Nephron (organoid): ENCODE data around the gene NAV2.

Experiments used
- H3K27ac Mint-ChIP-seq, 3 experiments: 2 replicates each; pipeline ENCODE4 v1.8.0; 2020; ENCODE audit warnings: mixed read lengths in 3 of 3, mild to moderate bottlenecking in 2 of 3, moderate library complexity in 1 of 3
- H3K27me3 Mint-ChIP-seq: 2 replicates; pipeline ENCODE4 v1.8.0; 2021; ENCODE audit warnings: low read depth, mild to moderate bottlenecking, moderate library complexity, mixed read lengths
- H3K36me3 Mint-ChIP-seq: 2 replicates; pipeline ENCODE4 v1.8.0; 2020; ENCODE audit warnings: low read depth, mixed read lengths
- H3K4me1 Mint-ChIP-seq: 2 replicates; pipeline ENCODE4 v1.8.0; 2020; ENCODE audit warnings: mixed read lengths
- H3K4me3 Mint-ChIP-seq, 3 experiments: 2 replicates each; pipeline ENCODE4 v1.8.0; 2020; ENCODE audit warnings: mild to moderate bottlenecking in 3 of 3, mixed read lengths in 3 of 3, moderate library complexity in 2 of 3
- H3K9me3 Mint-ChIP-seq: 2 replicates; pipeline ENCODE4 v1.8.0; 2020; ENCODE audit warnings: mixed read lengths
- TF ChIP-seq, protein P1 (sequence below), 3 experiments: fragments of 200-600 bp; sonication (generic); IDR thresholded peaks; one replicate each; pipeline ENCODE4 v1.5.0; 2021; ENCODE audit warnings: antibody characterized with exemption in 3 of 3; ENCODE audit not compliant: unreplicated experiment in 3 of 3

NAV2 gene

DNA sequence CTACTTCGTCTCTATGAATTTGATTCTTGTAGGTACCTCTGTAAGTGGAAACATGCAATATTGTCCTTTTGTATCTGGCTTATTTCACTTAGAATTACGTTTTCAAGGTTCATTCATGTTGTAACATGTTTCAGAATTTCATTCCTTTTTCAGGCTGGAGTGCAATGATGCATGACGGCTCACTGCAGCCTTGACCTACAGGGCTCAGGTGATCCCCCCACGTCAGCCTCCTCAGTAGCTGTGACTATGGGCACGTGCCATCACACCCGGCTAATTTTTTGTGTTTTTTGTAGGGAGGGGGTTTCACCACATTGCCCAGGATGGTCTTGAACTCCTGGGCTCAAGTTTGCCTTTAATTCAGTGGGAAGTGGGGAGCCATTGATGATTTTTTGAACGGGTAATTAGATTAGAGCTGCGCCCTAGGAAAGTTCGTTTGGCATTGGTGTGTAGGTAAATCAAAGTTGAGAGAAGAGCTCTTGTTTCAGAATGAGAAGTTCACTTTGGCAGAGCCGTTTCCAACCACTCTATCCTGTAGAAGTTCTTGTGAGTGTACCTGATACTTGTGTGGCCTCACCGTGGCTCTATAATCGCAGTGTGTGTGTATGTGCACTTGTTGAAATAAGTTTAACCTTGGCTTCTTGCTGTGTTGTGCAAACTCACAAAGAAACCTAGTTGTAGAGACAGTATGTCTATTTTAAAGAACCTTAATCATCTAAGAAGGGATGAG lies 115.9 kb downstream of the NAV2 start:
- Mint-ChIP-seq H3K4me3 (no peak overlapping the region), H3K36me3 (no peaks in the 10 kb centered on the region), H3K9me3 (no peaks in the 10 kb centered on the region), H3K4me1 (peaks cover 26% of the 10 kb centered on the region), H3K27ac (no peak overlapping the region), H3K27me3 (peaks cover 14% of the 10 kb centered on the region)
- TF ChIP-seq, protein P1, sequence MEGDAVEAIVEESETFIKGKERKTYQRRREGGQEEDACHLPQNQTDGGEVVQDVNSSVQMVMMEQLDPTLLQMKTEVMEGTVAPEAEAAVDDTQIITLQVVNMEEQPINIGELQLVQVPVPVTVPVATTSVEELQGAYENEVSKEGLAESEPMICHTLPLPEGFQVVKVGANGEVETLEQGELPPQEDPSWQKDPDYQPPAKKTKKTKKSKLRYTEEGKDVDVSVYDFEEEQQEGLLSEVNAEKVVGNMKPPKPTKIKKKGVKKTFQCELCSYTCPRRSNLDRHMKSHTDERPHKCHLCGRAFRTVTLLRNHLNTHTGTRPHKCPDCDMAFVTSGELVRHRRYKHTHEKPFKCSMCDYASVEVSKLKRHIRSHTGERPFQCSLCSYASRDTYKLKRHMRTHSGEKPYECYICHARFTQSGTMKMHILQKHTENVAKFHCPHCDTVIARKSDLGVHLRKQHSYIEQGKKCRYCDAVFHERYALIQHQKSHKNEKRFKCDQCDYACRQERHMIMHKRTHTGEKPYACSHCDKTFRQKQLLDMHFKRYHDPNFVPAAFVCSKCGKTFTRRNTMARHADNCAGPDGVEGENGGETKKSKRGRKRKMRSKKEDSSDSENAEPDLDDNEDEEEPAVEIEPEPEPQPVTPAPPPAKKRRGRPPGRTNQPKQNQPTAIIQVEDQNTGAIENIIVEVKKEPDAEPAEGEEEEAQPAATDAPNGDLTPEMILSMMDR (IDR thresholded peaks at IDR 0.05; ENCODE audit: unreplicated experiment in 3 of 3) = no peak

DNA sequence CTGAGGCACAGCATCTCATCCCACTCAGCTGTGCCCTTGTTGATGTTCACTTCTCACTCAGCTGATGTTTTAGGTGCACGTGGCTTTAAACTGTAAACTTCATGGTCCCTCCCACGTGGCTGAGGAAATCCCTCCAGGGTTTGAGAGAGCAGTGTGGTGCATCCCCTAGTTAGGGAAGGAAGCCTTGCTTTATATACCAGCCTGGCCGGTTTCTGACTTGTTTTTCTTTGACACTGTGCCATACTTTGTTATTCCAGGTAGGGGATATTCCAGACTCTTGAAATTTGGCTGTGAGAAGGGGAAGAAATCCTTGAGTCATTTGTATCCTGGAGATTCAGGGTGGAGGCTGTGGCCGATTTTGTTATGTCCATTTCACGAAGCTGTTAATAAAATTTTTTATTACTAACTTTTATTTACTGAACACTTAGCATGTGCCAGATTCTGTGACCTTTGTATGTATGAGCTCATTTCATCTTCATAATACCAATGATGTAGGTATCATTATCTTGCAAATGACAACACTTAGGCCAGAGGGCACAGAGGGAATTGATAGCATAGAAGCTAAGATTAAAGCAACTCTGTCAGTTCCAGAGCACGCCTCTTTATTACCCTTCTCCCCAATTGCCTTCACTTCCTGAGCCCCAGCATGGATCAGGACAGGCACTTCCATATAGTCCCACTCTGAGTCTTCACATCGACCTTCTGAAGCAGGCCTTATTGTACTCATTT lies 116.6 kb downstream of the NAV2 start:
- H3K27me3 Mint-ChIP-seq = peaks cover 12% of the 10 kb centered on the region
- H3K27ac Mint-ChIP-seq = no peak overlapping the region
- H3K4me3 Mint-ChIP-seq = no peak overlapping the region
- H3K9me3 Mint-ChIP-seq = peaks cover 4% of the 10 kb centered on the region
- H3K4me1 Mint-ChIP-seq = peaks cover 26% of the 10 kb centered on the region
- peaks cover 4% of the 10 kb centered on the region for H3K36me3 Mint-ChIP-seq
- TF ChIP-seq, protein P1 (IDR thresholded peaks at IDR 0.05; ENCODE audit: unreplicated experiment in 3 of 3) = no peak

DNA sequence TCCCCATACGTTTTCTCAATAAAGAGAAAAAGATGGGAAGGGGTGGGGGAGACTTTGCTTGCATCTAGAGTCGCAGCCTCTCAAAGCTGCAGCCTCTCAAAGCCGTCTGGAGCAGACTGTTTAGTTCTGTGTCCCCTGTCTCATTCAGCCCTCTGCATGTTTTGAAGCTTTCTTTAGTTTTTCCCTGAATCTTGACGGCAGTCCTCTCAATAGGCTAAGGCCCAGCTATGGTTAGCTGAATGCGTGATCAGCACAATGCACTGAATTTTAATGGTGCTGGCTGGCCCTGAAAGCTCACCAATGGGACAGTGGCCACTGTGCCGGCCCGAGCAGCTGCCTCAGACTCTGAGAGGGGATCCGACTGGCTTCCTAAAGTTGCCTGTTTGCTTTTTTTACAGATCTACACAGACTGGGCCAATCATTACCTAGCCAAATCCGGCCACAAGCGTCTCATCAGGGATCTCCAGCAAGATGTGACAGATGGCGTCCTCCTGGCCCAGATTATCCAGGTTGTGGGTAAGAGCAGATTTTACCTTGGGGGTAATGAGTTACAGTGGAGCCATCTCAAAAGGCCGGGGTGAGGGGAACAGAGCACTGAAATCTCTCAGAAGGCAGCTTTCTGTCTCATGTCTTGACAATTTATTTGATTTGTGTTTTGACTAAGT lies 119.6 kb downstream of the NAV2 start:
- Mint-ChIP-seq H3K4me3 (no peak overlapping the region), H3K27ac (no peak overlapping the region), H3K4me1 (peaks cover 26% of the 10 kb centered on the region), H3K36me3 (peaks cover 4% of the 10 kb centered on the region), H3K9me3 (peaks cover 4% of the 10 kb centered on the region), H3K27me3 (peaks cover 9% of the 10 kb centered on the region)
- TF ChIP-seq, protein P1 (IDR thresholded peaks at IDR 0.05; ENCODE audit: unreplicated experiment in 3 of 3) = no peak

DNA sequence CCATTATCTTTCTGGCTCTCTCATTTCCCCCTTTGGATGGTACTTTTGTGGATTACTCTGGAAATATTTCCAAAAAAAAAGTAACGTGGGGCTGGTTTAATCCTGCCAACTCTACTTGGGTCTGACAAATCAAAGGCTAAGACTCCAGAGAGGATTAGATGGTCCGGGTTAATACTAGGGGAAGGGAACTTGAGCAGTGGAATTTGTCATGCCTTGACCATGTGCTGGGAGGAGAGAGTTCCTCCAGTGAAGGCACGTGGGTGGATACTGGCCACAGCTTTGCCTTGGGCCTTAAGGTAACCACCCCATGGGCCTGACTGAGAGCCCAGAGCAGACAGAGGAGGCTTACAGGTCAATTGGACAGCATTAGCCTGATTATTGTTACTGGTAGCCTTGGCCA lies 120.3 kb downstream of the NAV2 start:
- Mint-ChIP-seq H3K27ac (no peak overlapping the region), H3K4me1 (peaks cover 29% of the 10 kb centered on the region), H3K9me3 (peaks cover 4% of the 10 kb centered on the region), H3K36me3 (peaks cover 4% of the 10 kb centered on the region), H3K4me3 (no peak overlapping the region), H3K27me3 (peaks cover 9% of the 10 kb centered on the region)
- TF ChIP-seq, protein P1 (IDR thresholded peaks at IDR 0.05; ENCODE audit: unreplicated experiment in 3 of 3) = no peak

DNA sequence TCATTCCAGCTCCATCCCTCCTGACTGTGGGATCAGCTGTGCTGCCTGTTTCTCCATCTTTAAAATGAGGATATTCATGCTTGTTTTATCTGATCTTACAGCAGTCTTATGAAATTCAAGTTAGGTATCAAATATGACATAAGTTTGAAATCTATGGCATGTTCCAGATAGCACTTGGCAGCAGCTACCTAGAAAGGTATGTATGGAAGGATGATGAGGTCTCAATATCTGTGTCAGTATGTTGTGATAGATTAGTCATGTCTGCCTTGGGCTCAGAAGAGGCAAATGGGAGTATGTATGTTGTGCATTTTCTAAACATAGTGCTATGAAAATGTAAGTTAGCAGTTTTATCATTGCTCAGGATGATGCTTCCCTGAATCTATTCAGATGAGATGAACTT lies 122.1 kb downstream of the NAV2 start:
- Mint-ChIP-seq H3K4me3 (no peak overlapping the region), H3K27me3 (peaks cover 5% of the 10 kb centered on the region), H3K9me3 (peaks cover 4% of the 10 kb centered on the region), H3K4me1 (peaks cover 22% of the 10 kb centered on the region), H3K36me3 (peaks cover 4% of the 10 kb centered on the region), H3K27ac (no peak overlapping the region)
- TF ChIP-seq, protein P1 (IDR thresholded peaks at IDR 0.05; ENCODE audit: unreplicated experiment in 3 of 3) = no peak
